ENCODE data around the gene DCBLD2.

DCBLD2 gene

GRCh38 chr3:98765721-98766120, 135.8 kb downstream of the DCBLD2 start:
- DNase-seq: no peak

- peak; percentile 24 to 61 (median 57) for DNase-seq
Observed at GRCh38 chr3:98764472-98764884, 137.0 kb downstream of the DCBLD2 start.

- no peak for DNase-seq
Observed at GRCh38 chr3:98763819-98764418, 137.6 kb downstream of the DCBLD2 start.

- DNase-seq: peak; percentile 73 to 91 (median 84)
Observed at GRCh38 chr3:98763076-98763475, 138.4 kb downstream of the DCBLD2 start, which contains the start of gene ST3GAL6. ST3GAL6 (plus strand) TSS chr3:98763340; CDS start chr3:98768441, 5,101 bp downstream.

DNA sequence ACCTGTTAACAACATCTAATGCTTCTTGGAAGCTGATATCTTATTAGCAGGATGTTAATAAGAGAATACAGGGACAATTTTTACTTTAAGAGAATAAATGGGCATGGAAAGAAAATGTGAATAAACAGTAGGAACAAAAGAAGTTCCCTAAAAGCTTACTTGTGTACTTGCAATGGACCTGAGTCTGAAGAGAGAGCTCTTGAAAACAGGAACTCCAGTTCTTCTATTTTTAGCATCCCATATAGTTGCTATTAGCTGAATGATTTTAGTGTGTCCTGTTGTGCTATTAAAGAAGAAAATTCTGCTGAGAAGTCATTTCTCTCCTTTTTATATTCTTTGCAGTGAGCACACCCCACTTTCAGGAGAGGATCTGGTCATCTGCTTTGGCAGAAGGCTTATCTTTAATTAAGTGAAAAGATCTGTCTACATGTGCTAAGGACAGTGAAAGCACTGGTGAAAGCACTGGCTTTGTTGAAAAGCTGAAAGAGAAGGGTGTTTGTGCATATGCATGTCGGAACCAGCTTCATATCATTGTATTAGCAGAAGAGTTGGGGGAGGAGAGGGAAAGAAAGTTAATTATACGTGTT, 139.8 kb downstream of the DCBLD2 start:
- DNase-seq: peak in 3 of 4 experiments; percentile 28 to 83 (median 79)

DNA sequence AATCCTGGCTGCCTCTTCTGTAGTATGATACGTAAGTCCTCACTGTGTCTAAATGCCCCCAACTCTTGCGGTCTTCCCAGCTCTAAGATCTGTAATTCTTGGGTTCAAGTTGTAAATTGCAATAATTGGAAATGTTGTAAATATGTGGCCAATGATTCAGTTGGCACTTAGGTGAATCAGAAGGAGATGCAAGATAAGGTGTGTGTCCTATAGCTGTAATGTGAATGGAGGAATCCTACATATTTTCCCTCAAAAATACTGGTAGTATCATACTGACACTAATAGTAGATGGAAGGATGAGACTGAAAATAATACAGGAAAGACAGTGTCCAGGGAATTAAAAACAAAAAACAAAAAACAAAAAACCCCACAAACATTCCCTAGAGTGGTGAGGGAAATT, 141.9 kb downstream of the DCBLD2 start:
- no peak for DNase-seq

DNA sequence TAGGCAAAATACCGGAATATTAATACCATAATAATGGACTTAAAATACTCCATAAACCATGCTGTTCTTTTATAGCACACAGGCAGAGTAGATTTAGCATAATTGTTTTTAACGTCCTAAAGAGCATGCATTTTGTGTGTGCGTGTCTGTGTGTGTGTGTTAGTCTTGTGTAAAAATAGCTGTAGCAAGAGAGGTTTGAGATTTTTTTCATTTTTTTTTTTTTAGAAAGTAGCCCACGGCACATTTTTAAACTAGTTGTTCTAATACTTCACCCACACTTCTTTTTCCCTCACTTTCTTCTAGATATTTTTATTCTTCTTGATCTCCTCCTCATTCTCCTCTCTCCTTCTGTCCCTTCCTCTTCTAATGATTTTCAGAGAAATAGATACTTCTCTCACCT, 145.9 kb downstream of the DCBLD2 start:
- no peak for DNase-seq

GRCh38 chr3:98754483-98754882, 147.0 kb downstream of the DCBLD2 start:
- peak; percentile 19 to 46 (median 36) for DNase-seq

DNA sequence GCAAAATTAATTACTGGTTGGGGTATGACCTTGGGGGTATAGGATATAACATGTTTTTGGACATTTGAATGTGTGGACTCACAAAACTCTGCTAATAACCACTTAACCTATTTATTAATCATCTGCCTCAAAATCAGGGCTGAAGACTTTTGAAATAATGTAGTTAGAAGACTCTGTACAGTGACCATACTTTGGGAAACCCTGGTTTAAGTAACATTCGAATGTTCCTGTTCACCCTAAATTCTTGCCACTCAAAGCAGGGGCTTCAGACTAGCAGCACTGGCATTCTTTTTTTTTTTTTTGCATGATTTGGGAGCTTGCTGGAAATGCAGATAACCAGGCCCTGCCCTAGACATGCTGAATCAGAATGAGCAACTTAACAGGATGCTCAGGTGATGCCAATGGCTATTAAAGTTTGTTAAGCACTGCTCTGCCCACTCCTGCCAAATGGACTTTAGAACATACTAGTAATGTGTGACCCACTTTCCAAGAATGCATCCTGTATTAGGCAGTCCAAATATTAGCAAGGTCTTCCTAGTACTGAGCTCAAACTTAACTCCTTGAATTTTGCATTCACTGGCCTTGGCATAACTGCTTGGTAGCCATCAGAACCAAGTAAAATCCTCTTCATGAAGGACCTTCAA, 151.1 kb downstream of the DCBLD2 start:
- DNase-seq: no peak

- no peak for DNase-seq
Observed at GRCh38 chr3:98746882-98747281, 154.6 kb downstream of the DCBLD2 start.

GRCh38 chr3:98746122-98746521, 155.4 kb downstream of the DCBLD2 start:
- DNase-seq: no peak
